Keratinocyte (primary cell): ENCODE measurements around the gene ALB. TPM values are rescaled to one million over a fixed set of nuclear protein-coding genes. Genes with fewer than 3 reads are reported as not detected.

ENCODE experiments used
- DNase-seq: peaks from one replicate; pipeline ENCODE4 v3.0.0-alpha.2; 2011; ENCODE audit warnings: low read depth, missing footprints, low spot score
- FAIRE-seq: peaks from 2 replicates; lab custom pipeline; 2011; peaks lifted over from hg19 to GRCh38; lab: Jason Lieb, UNC
- H2AFZ ChIP-seq: 2 replicates; pipeline ENCODE4 v1.6.0; 2012; ENCODE audit warnings: low read length, control low read depth, inconsistent platforms; ENCODE audit not compliant: control insufficient read depth
- H3K27ac ChIP-seq: 2 replicates; pipeline ENCODE4 v1.5.1; 2011; ENCODE audit warnings: low read length; ENCODE audit not compliant: control insufficient read depth, insufficient read depth
- H3K27me3 ChIP-seq: 3 replicates; pipeline ENCODE4 v1.6.0; 2011; ENCODE audit warnings: low read length; ENCODE audit not compliant: control insufficient read depth, insufficient read depth; ENCODE audit errors: extremely low read depth
- H3K36me3 ChIP-seq, 2 experiments: 2 replicates in 1 of 2; 3 replicates in 1 of 2; pipeline ENCODE4 v1.5.1; 2011; ENCODE audit warnings: low read length in 2 of 2, mild to moderate bottlenecking in 1 of 2; ENCODE audit not compliant: control insufficient read depth in 2 of 2, insufficient read depth in 2 of 2; ENCODE audit errors: extremely low read depth in 1 of 2
- H3K4me1 ChIP-seq: 3 replicates; pipeline ENCODE4 v1.5.1; 2011; ENCODE audit warnings: low read length; ENCODE audit not compliant: control insufficient read depth, insufficient read depth; ENCODE audit errors: extremely low read depth
- H3K4me2 ChIP-seq: 3 replicates; pipeline ENCODE4 v1.6.0; 2011; ENCODE audit warnings: low read depth, low read length; ENCODE audit not compliant: control insufficient read depth, insufficient read depth; ENCODE audit errors: extremely low read depth
- H3K4me3 ChIP-seq, 3 experiments: fragments of 200-600 bp in 1 of 3; sonication (generic) in 1 of 3; 2 replicates in 2 of 3; 3 replicates in 1 of 3; pipeline ENCODE4 v1.5.1; 2011 to 2016; ENCODE audit warnings: low read length in 3 of 3, mild to moderate bottlenecking in 3 of 3, control low read depth in 2 of 3, inconsistent platforms in 1 of 3, low read depth in 1 of 3, mixed read lengths in 1 of 3, mixed run types in 1 of 3, moderate library complexity in 1 of 3; ENCODE audit not compliant: control insufficient read depth in 2 of 3, insufficient read depth in 2 of 3; ENCODE audit errors: extremely low read depth in 1 of 3
- H3K79me2 ChIP-seq: 2 replicates; pipeline ENCODE4 v1.6.0; 2012; ENCODE audit warnings: low read length; ENCODE audit not compliant: control insufficient read depth, insufficient read depth
- H3K9ac ChIP-seq: 3 replicates; pipeline ENCODE4 v1.6.0; 2011; ENCODE audit warnings: low read length; ENCODE audit not compliant: control insufficient read depth, insufficient read depth; ENCODE audit errors: extremely low read depth
- H3K9me1 ChIP-seq: 3 replicates; pipeline ENCODE4 v1.6.0; 2011; ENCODE audit warnings: low read length; ENCODE audit not compliant: control insufficient read depth, insufficient read depth; ENCODE audit errors: extremely low read depth
- H3K9me3 ChIP-seq: 2 replicates; pipeline ENCODE4 v1.5.1; 2012; ENCODE audit warnings: low read depth, low read length; ENCODE audit not compliant: control insufficient read depth
- H4K20me1 ChIP-seq: 3 replicates; pipeline ENCODE4 v1.6.0; 2011; ENCODE audit warnings: low read length; ENCODE audit not compliant: control insufficient read depth, insufficient read depth; ENCODE audit errors: extremely low read depth
- EZH2 ChIP-seq: IDR thresholded peaks from one replicate; pipeline ENCODE4 v1.6.1; 2012; ENCODE audit warnings: inconsistent platforms, mild to moderate bottlenecking, low read length, moderate library complexity
- dilution Hi-C: fragments of 300-500 bp; cut with MboI; formaldehyde crosslinking; loops from one replicate; pipeline ENCODE4 v1.7.0; 2020; ENCODE audit warnings: low sequenced_read_pairs; ENCODE audit not compliant: extremely low pct_ligation_motif_present
- polyA plus RNA-seq, 5 experiments: library from polyadenylated mRNA; depleted of rRNA in 3 of 5; stranded (reverse) in 3 of 5; stranded (forward) in 1 of 5; unstranded in 1 of 5; fragments of >200 nt; gene quantifications; 1 replicate in 1 of 5; 2 replicates in 3 of 5; 3 replicates in 1 of 5; pipeline versions ENCODE4 v1.2.1 to v1.2.3, GENCODE V29; 2011 to 2012; ENCODE audit warnings: missing spikeins in 2 of 5, low read depth in 1 of 5, low replicate concordance in 1 of 5
- TF ChIP-seq, protein P1 (sequence below), 3 experiments: IDR thresholded peaks in 1 of 3; conservative IDR thresholded peaks in 1 of 3; optimal IDR thresholded peaks in 1 of 3; 2 replicates in 2 of 3; 3 replicates in 1 of 3; pipeline versions ENCODE3 to v1.5.1; 2011; ENCODE audit warnings: low read length in 3 of 3, mild to moderate bottlenecking in 3 of 3, moderate library complexity in 2 of 3, control low read depth in 1 of 3, inconsistent platforms in 1 of 3; ENCODE audit not compliant: insufficient read depth in 2 of 3; ENCODE audit errors: extremely low read depth in 1 of 3

Gene ALB
- polyA plus RNA-seq, 1 donor (not counting 4 experiments of a cell fraction or from before 2014, with no cell fraction given), result not detected

DNA sequence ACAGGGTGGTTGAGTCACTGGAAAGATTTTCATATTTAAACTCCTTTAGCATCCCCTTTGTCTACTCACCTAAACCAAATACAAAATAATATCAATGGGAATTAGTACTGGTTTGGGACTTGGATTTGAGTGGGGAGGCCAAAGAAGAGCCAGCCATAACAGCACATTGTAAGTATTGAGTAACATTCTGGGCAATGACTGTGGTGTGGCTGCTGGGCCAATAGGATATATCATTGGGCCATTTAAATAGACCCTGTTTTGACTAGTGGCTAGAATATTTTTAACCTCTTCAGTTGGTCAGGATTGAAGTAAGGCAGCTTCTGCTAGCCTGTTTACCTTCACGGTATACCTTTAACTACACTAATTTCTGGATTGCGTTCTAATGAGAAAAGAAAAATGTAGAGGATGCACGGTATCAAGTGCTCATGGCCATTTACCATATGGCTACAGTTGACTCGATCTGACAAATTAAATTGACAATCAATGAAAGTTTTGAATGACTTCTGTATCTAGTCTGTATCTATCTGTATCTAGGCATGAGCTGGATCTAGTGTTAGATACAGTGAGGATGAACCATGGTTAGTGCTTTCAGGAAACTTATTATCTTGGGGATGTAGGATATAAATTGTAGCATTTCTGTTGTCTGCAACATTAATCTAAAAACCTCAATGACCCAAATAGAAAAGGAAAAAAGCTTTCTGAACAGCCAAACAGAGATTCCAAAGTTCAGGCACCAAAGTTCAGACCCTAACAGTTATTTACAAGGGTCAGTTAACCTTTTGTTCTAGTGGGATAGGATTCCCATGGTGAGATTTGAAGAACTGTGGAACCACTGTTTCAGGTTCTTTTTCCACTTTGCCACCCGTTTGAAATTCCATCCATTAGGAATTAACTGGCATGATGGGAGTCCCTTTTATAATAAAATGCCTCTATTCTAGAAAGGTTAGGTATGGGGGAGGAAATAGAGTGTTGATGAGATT, 6.8 kb upstream of the ALB start:
- no peaks in the 10 kb centered on the region for H3K4me1 ChIP-seq
- no peaks in the 10 kb centered on the region for H3K36me3 ChIP-seq
- no peak overlapping the region for H3K4me3 ChIP-seq
- DNase-seq (no peak), FAIRE-seq (no peak)
- dilution Hi-C loops, result no loop called here
- H3K27me3 ChIP-seq, result no peaks in the 10 kb centered on the region
- no peaks in the 10 kb centered on the region for H3K79me2 ChIP-seq
- no peaks in the 10 kb centered on the region for H3K9me1 ChIP-seq
- H3K4me2 ChIP-seq, result no peak overlapping the region
- no peaks in the 10 kb centered on the region for H3K9me3 ChIP-seq
- H3K27ac ChIP-seq, result no peak overlapping the region
- H4K20me1 ChIP-seq, result no peaks in the 10 kb centered on the region
- H3K9ac ChIP-seq, result no peak overlapping the region
- TF ChIP-seq, protein P1, sequence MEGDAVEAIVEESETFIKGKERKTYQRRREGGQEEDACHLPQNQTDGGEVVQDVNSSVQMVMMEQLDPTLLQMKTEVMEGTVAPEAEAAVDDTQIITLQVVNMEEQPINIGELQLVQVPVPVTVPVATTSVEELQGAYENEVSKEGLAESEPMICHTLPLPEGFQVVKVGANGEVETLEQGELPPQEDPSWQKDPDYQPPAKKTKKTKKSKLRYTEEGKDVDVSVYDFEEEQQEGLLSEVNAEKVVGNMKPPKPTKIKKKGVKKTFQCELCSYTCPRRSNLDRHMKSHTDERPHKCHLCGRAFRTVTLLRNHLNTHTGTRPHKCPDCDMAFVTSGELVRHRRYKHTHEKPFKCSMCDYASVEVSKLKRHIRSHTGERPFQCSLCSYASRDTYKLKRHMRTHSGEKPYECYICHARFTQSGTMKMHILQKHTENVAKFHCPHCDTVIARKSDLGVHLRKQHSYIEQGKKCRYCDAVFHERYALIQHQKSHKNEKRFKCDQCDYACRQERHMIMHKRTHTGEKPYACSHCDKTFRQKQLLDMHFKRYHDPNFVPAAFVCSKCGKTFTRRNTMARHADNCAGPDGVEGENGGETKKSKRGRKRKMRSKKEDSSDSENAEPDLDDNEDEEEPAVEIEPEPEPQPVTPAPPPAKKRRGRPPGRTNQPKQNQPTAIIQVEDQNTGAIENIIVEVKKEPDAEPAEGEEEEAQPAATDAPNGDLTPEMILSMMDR (optimal IDR thresholded peaks at IDR 0.05 in 1 of 3, IDR thresholded peaks at IDR 0.05 in 1 of 3, conservative IDR thresholded peaks at IDR 0.05 in 1 of 3; ENCODE audit: extremely low read depth in 1 of 3, insufficient read depth in 2 of 3, low read length in 3 of 3), result no peak
- no peak for TF ChIP-seq EZH2
- no peak overlapping the region for H2AFZ ChIP-seq

- no peak for TF ChIP-seq EZH2
- dilution Hi-C loops, result no loop called here
- Histone ChIP-seq H3K36me3 (no peaks in the 10 kb centered on the region), H2AFZ (no peak overlapping the region), H3K4me1 (no peaks in the 10 kb centered on the region), H3K27me3 (no peaks in the 10 kb centered on the region), H3K9me3 (no peaks in the 10 kb centered on the region), H3K9ac (no peak overlapping the region), H3K27ac (no peak overlapping the region), H3K79me2 (no peaks in the 10 kb centered on the region), H4K20me1 (no peaks in the 10 kb centered on the region), H3K4me2 (no peak overlapping the region), H3K4me3 (no peak overlapping the region), H3K9me1 (no peaks in the 10 kb centered on the region)
- DNase-seq (no peak), FAIRE-seq (no peak)
These were observed 2.7 kb upstream of the ALB start for GRCh38 chr4:73401412-73401811.
